Trophoblast cell (in vitro differentiated cells and primary cell): ENCODE results near the gene MYBPC1.

Experiments used
- DNase-seq, 2 donors: peaks; one replicate each; pipeline ENCODE4 v3.0.0-alpha.2; 2016
- H2AFZ ChIP-seq: 2 replicates; pipeline ENCODE4 v1.6.1; 2013; ENCODE audit warnings: low read length, moderate library complexity, mild to moderate bottlenecking; ENCODE audit not compliant: insufficient read depth, poor library complexity
- H2AK5ac ChIP-seq: 2 replicates; pipeline ENCODE4 v1.6.1; 2013; ENCODE audit warnings: mild to moderate bottlenecking, low read length
- H2BK120ac ChIP-seq: 2 replicates; pipeline ENCODE4 v1.6.1; 2013; ENCODE audit warnings: low read length, mild to moderate bottlenecking, moderate library complexity; ENCODE audit not compliant: insufficient read depth, poor library complexity
- H2BK12ac ChIP-seq: 2 replicates; pipeline ENCODE4 v1.6.1; 2013; ENCODE audit warnings: mild to moderate bottlenecking, low read length, moderate library complexity
- H2BK5ac ChIP-seq: 2 replicates; pipeline ENCODE4 v1.6.1; 2013; ENCODE audit warnings: low read length, low read depth, moderate library complexity, mild to moderate bottlenecking; ENCODE audit not compliant: poor library complexity
- H3K14ac ChIP-seq: 2 replicates; pipeline ENCODE4 v1.6.1; 2013; ENCODE audit warnings: mild to moderate bottlenecking, low read length
- H3K18ac ChIP-seq: 2 replicates; pipeline ENCODE4 v1.6.1; 2013; ENCODE audit warnings: mild to moderate bottlenecking, low read length
- H3K23ac ChIP-seq: 2 replicates; pipeline ENCODE4 v1.6.1; 2013; ENCODE audit warnings: low read length
- H3K27ac ChIP-seq: 2 replicates; pipeline ENCODE4 v1.5.1; 2013; ENCODE audit warnings: low read depth, mild to moderate bottlenecking, inconsistent platforms, low read length, moderate library complexity
- H3K27me3 ChIP-seq: 2 replicates; pipeline ENCODE4 v1.6.1; 2013; ENCODE audit warnings: inconsistent platforms, mild to moderate bottlenecking, low read length, moderate library complexity; ENCODE audit not compliant: insufficient read depth
- H3K36me3 ChIP-seq, 2 experiments: 1 replicate in 1 of 2; 2 replicates in 1 of 2; pipeline ENCODE4 v1.6.1; 2013; ENCODE audit warnings: low read length in 2 of 2, mild to moderate bottlenecking in 2 of 2, moderate library complexity in 1 of 2; ENCODE audit not compliant: insufficient read depth in 2 of 2, control insufficient read depth in 1 of 2
- H3K4ac ChIP-seq: 2 replicates; pipeline ENCODE4 v1.6.1; 2013; ENCODE audit warnings: low read depth, mild to moderate bottlenecking, low read length, moderate library complexity
- H3K4me1 ChIP-seq, 2 experiments: 1 replicate in 1 of 2; 2 replicates in 1 of 2; pipeline ENCODE4 v1.6.1; 2013; ENCODE audit warnings: low read length in 2 of 2, mild to moderate bottlenecking in 2 of 2, moderate library complexity in 1 of 2; ENCODE audit not compliant: insufficient read depth in 2 of 2, control insufficient read depth in 1 of 2
- H3K4me2 ChIP-seq: 2 replicates; pipeline ENCODE4 v1.6.1; 2013; ENCODE audit warnings: inconsistent platforms, mild to moderate bottlenecking, low read length, moderate library complexity
- H3K4me3 ChIP-seq: 2 replicates; pipeline ENCODE4 v1.5.1; 2013; ENCODE audit warnings: mild to moderate bottlenecking, low read depth, low read length, inconsistent platforms
- H3K79me1 ChIP-seq: one replicate; pipeline ENCODE4 v1.6.1; 2013; ENCODE audit warnings: low read length
- H3K79me2 ChIP-seq: 2 replicates; pipeline ENCODE4 v1.6.1; 2013; ENCODE audit warnings: low read length, mild to moderate bottlenecking; ENCODE audit not compliant: control insufficient read depth, insufficient read depth, poor library complexity
- H3K9ac ChIP-seq: 2 replicates; pipeline ENCODE4 v1.6.1; 2013; ENCODE audit warnings: mild to moderate bottlenecking, low read length
- H3K9me3 ChIP-seq: 2 replicates; pipeline ENCODE4 v1.6.1; 2013; ENCODE audit warnings: low read depth, mild to moderate bottlenecking, control low read depth, inconsistent platforms, low read length; ENCODE audit not compliant: insufficient read depth
- H4K12ac ChIP-seq: 2 replicates; pipeline ENCODE4 v1.6.1; 2013; ENCODE audit warnings: low read depth, mild to moderate bottlenecking, low read length, moderate library complexity
- H4K8ac ChIP-seq: 2 replicates; pipeline ENCODE4 v1.6.1; 2013; ENCODE audit warnings: low read depth, mild to moderate bottlenecking, low read length, moderate library complexity
- H4K91ac ChIP-seq: one replicate; pipeline ENCODE4 v1.6.1; 2013; ENCODE audit warnings: low read depth, mild to moderate bottlenecking, low read length, moderate library complexity
- WGBS: extraction: QIAGEN DNeasy Blood & Tissue Kit; methylation state at CpG from one replicate; pipeline ENCODE4 v1.1.7; 2013; ENCODE audit warnings: missing lambda C conversion rate; ENCODE audit not compliant: insufficient read length, insufficient coverage; ENCODE audit errors: extremely low coverage; 5-methylcytosine and 5-hydroxymethylcytosine counted together

Gene MYBPC1

DNA sequence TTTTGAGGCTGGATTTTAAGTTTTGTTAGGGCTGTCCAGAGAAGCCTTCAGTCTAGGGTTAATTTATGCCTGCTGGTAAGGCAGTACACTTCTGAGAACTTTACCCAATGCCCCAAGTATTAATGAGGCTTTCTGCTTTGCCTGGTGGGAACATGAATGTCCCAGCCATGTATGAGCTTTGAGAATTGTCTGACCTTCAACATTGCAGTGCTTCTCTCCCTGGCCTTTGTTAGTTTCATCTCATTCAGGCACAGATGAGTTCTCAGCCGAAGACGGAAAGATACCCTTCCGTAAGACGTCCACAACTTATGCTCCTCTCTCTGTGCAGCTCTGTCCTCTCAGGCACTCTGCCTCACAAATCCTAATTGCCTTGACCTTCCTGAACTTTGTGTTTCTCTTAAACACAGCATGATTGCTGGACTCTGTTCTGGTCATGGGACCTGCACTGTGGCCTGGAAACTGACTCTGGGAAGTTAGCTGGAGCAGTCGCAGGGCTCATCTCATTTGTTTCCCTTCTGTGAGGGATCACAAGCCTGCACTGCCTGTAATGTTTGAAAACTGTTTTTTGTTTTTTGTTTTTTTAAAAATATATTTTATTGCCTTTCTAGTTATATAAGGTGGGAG, 118.4 kb downstream of the MYBPC1 start:
- no peak overlapping the region for H3K27ac ChIP-seq
- H3K4me1 ChIP-seq, result peaks cover 0 to 4% of the 10 kb centered on the region in 2 experiments
- no peak overlapping the region for H2BK12ac ChIP-seq
- H4K8ac ChIP-seq, result no peak overlapping the region
- H2AFZ ChIP-seq, result peak overlapping the region; percentile 17
- no peak overlapping the region for H3K9ac ChIP-seq
- no peak overlapping the region for H2BK5ac ChIP-seq
- no peak overlapping the region for H2BK120ac ChIP-seq
- no peak overlapping the region for H3K4me3 ChIP-seq
- no peak overlapping the region for H3K23ac ChIP-seq
- H4K12ac ChIP-seq, result no peak overlapping the region
- no peak overlapping the region for H3K18ac ChIP-seq
- H3K9me3 ChIP-seq, result no peaks in the 10 kb centered on the region
- H3K4ac ChIP-seq, result no peak overlapping the region
- H2AK5ac ChIP-seq, result no peak overlapping the region
- H3K4me2 ChIP-seq, result peak overlapping the region; percentile 25
- H3K27me3 ChIP-seq, result no peaks in the 10 kb centered on the region
- no peak for DNase-seq
- no peaks in the 10 kb centered on the region for H3K79me1 ChIP-seq
- H4K91ac ChIP-seq, result no peak overlapping the region
- no CpG with 5 or more reads among the region's 5 CpGs for WGBS
- no peak overlapping the region for H3K14ac ChIP-seq
- H3K79me2 ChIP-seq, result no peaks in the 10 kb centered on the region
- no peaks in the 10 kb centered on the region for H3K36me3 ChIP-seq

DNA sequence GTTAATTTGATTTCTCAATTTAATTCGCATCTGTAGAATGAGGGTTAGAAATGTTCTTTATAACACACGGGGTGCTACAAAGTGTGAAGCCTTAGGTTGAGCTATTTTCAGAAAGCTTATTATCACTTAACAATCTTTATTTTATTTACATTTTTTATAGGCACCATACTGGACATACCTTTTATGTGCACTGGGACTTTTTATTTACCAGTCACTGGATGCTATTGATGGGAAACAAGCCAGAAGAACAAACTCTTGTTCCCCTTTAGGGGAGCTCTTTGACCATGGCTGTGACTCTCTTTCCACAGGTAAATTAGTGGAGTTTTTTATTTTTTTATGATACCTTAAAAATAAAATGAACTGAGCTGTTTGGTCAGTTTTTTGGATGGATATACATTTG, 119.2 kb downstream of the MYBPC1 start:
- Histone ChIP-seq H4K12ac (no peak overlapping the region), H2BK120ac (no peak overlapping the region), H3K4me2 (no peak overlapping the region), H3K4ac (no peak overlapping the region), H3K9me3 (no peaks in the 10 kb centered on the region), H3K23ac (no peak overlapping the region), H3K18ac (no peak overlapping the region), H2AFZ (no peak overlapping the region), H3K79me2 (no peaks in the 10 kb centered on the region), H4K91ac (no peak overlapping the region), H2BK5ac (no peak overlapping the region), H3K36me3 (no peaks in the 10 kb centered on the region), H3K14ac (no peak overlapping the region), H3K27me3 (no peaks in the 10 kb centered on the region), H3K4me1 (peaks cover 0 to 4% of the 10 kb centered on the region in 2 experiments), H2BK12ac (no peak overlapping the region), H3K27ac (no peak overlapping the region), H2AK5ac (no peak overlapping the region), H3K4me3 (no peak overlapping the region), H3K9ac (no peak overlapping the region), H4K8ac (no peak overlapping the region), H3K79me1 (no peaks in the 10 kb centered on the region)
- no peak for DNase-seq
- WGBS, result no CpG with 5 or more reads among the region's 2 CpGs

DNA sequence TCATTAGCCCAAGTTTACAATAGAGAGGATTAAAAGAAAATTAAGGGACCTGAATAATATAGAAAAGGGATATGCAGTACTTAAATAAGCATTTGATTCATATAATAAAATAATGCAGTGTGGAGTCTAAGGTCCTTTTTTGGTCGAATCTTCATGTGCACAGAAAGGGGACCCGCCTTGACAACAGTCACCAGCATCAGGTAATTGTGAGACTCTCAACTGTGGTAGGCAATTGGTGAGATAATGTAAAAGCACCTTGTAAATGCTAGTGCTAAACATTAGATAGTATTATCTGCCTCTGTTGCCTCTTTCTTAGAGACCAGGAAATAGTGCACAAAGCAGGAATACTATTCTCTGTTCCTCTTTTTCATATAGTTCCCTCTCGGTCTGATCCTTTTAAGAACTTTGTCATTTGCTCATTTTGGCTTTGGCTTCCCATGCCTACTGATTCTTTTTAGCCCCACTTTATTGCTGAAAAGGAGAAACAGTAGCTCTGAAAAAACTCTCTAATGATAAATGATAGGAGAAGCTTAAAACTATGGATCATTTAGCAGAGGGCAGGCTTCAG, 120.2 kb downstream of the MYBPC1 start:
- Histone ChIP-seq H2AFZ (no peak overlapping the region), H2BK5ac (no peak overlapping the region), H3K9me3 (no peaks in the 10 kb centered on the region), H4K8ac (no peak overlapping the region), H3K27me3 (no peaks in the 10 kb centered on the region), H3K18ac (no peak overlapping the region), H3K4me1 (peaks cover 0 to 4% of the 10 kb centered on the region in 2 experiments), H3K23ac (no peak overlapping the region), H3K4me3 (no peak overlapping the region), H3K79me2 (no peaks in the 10 kb centered on the region), H3K14ac (no peak overlapping the region), H2BK12ac (no peak overlapping the region), H2AK5ac (no peak overlapping the region), H3K27ac (no peak overlapping the region), H3K4me2 (no peak overlapping the region), H3K9ac (no peak overlapping the region), H4K12ac (no peak overlapping the region), H3K4ac (no peak overlapping the region), H3K79me1 (no peaks in the 10 kb centered on the region), H3K36me3 (no peaks in the 10 kb centered on the region), H2BK120ac (no peak overlapping the region), H4K91ac (no peak overlapping the region)
- WGBS, result no CpG with 5 or more reads among the region's 3 CpGs
- DNase-seq, result no peak

DNA sequence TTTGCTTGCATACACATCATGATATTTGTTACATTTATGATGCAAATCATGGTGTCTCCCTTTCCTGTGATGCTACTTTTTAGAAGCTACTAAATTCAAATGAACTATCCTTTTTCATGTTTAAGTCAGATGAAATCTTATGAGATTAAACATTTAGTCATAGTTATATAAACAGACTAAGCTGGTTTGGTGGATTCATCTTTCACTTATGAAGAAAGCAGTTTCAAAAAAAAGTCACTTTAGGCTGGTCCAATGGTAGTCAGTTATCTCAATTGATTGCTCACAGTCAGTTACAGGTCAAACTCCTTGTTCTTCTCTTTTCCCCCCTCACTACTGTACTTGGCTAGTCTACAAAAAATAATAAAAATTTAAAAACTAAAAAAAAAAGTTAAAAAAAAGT, 124.8 kb downstream of the MYBPC1 start:
- H3K79me1 ChIP-seq, result no peaks in the 10 kb centered on the region
- no peak overlapping the region for H2BK120ac ChIP-seq
- H3K27me3 ChIP-seq, result no peaks in the 10 kb centered on the region
- H3K9me3 ChIP-seq, result no peaks in the 10 kb centered on the region
- H3K4me3 ChIP-seq, result no peak overlapping the region
- no peak overlapping the region for H3K27ac ChIP-seq
- H2AK5ac ChIP-seq, result no peak overlapping the region
- no peak overlapping the region for H3K4me2 ChIP-seq
- H3K4me1 ChIP-seq, result no peaks in the 10 kb centered on the region
- no peak overlapping the region for H3K23ac ChIP-seq
- peaks cover 0 to 1% of the 10 kb centered on the region in 2 experiments for H3K36me3 ChIP-seq
- H3K14ac ChIP-seq, result no peak overlapping the region
- no peak overlapping the region for H2BK5ac ChIP-seq
- no peaks in the 10 kb centered on the region for H3K79me2 ChIP-seq
- H3K4ac ChIP-seq, result no peak overlapping the region
- DNase-seq, result no peak
- H3K9ac ChIP-seq, result no peak overlapping the region
- H2BK12ac ChIP-seq, result no peak overlapping the region
- H4K12ac ChIP-seq, result no peak overlapping the region
- no peak overlapping the region for H2AFZ ChIP-seq
- H3K18ac ChIP-seq, result no peak overlapping the region
- H4K91ac ChIP-seq, result no peak overlapping the region
- H4K8ac ChIP-seq, result no peak overlapping the region
